Calu3 (cell line): ENCODE data around the gene MRC1. TPM values are rescaled to one million over a fixed set of nuclear protein-coding genes. Genes with fewer than 3 reads are reported as not detected.

Experiments
- BruUV-seq: library from RNA; stranded (reverse); fragments of 400-500 nt; replicated peaks from 2 replicates; lab custom pipeline; 2021; lab: Mats Ljungman, UMichigan
- CTCF ChIA-PET: fragments of 300-600 bp; sonication (Branson Sonifier 250); formaldehyde crosslinking; loops from one replicate; lab custom pipeline; 2022; ENCODE audit warnings: antibody characterized with exemption; lab: Charles Lee
- DNase-seq: peaks from one replicate; pipeline ENCODE4 v3.0.0; 2022
- H3K27ac Mint-ChIP-seq: one replicate; pipeline ENCODE4 v1.8.0; 2022; ENCODE audit warnings: mixed read lengths; ENCODE audit not compliant: unreplicated experiment
- H3K27me3 Mint-ChIP-seq: one replicate; pipeline ENCODE4 v1.8.0; 2022; ENCODE audit warnings: mixed read lengths; ENCODE audit not compliant: unreplicated experiment
- H3K36me3 Mint-ChIP-seq: one replicate; pipeline ENCODE4 v1.8.0; 2022; ENCODE audit warnings: mild to moderate bottlenecking, moderate library complexity, mixed read lengths; ENCODE audit not compliant: insufficient read depth, unreplicated experiment
- H3K4me1 Mint-ChIP-seq: one replicate; pipeline ENCODE4 v1.8.0; 2022; ENCODE audit warnings: mild to moderate bottlenecking, low read depth, mixed read lengths; ENCODE audit not compliant: unreplicated experiment
- H3K4me3 Mint-ChIP-seq: one replicate; pipeline ENCODE4 v1.8.0; 2022; ENCODE audit warnings: mild to moderate bottlenecking, low read depth, moderate library complexity, mixed read lengths; ENCODE audit not compliant: unreplicated experiment
- H3K9me3 Mint-ChIP-seq: one replicate; pipeline ENCODE4 v1.8.0; 2022; ENCODE audit warnings: low read depth, mixed read lengths; ENCODE audit not compliant: unreplicated experiment
- intact Hi-C: fragments of 100-400 bp; cut with micrococcal nuclease; formaldehyde crosslinking; loops from one replicate; pipeline ENCODE4 v1.10.0; 2022; ENCODE audit not compliant: unreplicated experiment
- total RNA-seq: library from RNA; stranded (reverse); gene quantifications from 2 replicates; pipeline ENCODE4 v1.2.3, GENCODE V29; 2022
- TF ChIP-seq, protein P1 (sequence below): fragments of 200-600 bp; IDR thresholded peaks from one replicate; pipeline ENCODE4 v1.8.0; 2022; ENCODE audit warnings: antibody characterized with exemption; ENCODE audit not compliant: unreplicated experiment

Gene MRC1
- total RNA-seq, 1 experiment from 2014 or later = 0.09 TPM

- DNase-seq = no peak
- peaks cover 12% of the 10 kb centered on the region for H3K27me3 Mint-ChIP-seq
- intact Hi-C loops = no loop called here
- no peaks in the 10 kb centered on the region for H3K36me3 Mint-ChIP-seq
- H3K4me1 Mint-ChIP-seq = peaks cover 13% of the 10 kb centered on the region
- no peak overlapping the region for H3K4me3 Mint-ChIP-seq
- CTCF ChIA-PET = no interaction called here
- H3K27ac Mint-ChIP-seq = no peak overlapping the region
- TF ChIP-seq, protein P1, sequence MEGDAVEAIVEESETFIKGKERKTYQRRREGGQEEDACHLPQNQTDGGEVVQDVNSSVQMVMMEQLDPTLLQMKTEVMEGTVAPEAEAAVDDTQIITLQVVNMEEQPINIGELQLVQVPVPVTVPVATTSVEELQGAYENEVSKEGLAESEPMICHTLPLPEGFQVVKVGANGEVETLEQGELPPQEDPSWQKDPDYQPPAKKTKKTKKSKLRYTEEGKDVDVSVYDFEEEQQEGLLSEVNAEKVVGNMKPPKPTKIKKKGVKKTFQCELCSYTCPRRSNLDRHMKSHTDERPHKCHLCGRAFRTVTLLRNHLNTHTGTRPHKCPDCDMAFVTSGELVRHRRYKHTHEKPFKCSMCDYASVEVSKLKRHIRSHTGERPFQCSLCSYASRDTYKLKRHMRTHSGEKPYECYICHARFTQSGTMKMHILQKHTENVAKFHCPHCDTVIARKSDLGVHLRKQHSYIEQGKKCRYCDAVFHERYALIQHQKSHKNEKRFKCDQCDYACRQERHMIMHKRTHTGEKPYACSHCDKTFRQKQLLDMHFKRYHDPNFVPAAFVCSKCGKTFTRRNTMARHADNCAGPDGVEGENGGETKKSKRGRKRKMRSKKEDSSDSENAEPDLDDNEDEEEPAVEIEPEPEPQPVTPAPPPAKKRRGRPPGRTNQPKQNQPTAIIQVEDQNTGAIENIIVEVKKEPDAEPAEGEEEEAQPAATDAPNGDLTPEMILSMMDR = no peak
- no TSS peak for BruUV-seq
- no peaks in the 10 kb centered on the region for H3K9me3 Mint-ChIP-seq
Measured at GRCh38 chr10:17831896-17832295, 22.7 kb downstream of the MRC1 start.

- H3K36me3 Mint-ChIP-seq = no peaks in the 10 kb centered on the region
- CTCF ChIA-PET = interaction anchor here (1.1 kb wide), 1 partner anchor 14 kb away, joined by 3 read pairs; no protein-coding TSS in a partner anchor
- no TSS peak for BruUV-seq
- H3K9me3 Mint-ChIP-seq = no peaks in the 10 kb centered on the region
- intact Hi-C loops = no loop called here
- H3K27ac Mint-ChIP-seq = no peak overlapping the region
- peaks cover 16% of the 10 kb centered on the region for H3K4me1 Mint-ChIP-seq
- peaks cover 12% of the 10 kb centered on the region for H3K27me3 Mint-ChIP-seq
- TF ChIP-seq, protein P1 = no peak
- no peak overlapping the region for H3K4me3 Mint-ChIP-seq
- DNase-seq = no peak
Measured at GRCh38 chr10:17833656-17834055, 24.5 kb downstream of the MRC1 start.

GRCh38 chr10:17835688-17836087, 26.5 kb downstream of the MRC1 start:
- Mint-ChIP-seq H3K4me3 (no peak overlapping the region), H3K9me3 (no peaks in the 10 kb centered on the region), H3K27ac (no peak overlapping the region), H3K27me3 (peaks cover 12% of the 10 kb centered on the region), H3K4me1 (peaks cover 16% of the 10 kb centered on the region), H3K36me3 (no peaks in the 10 kb centered on the region)
- TF ChIP-seq, protein P1 = no peak
- DNase-seq = no peak
- CTCF ChIA-PET = no interaction called here
- intact Hi-C loops = no loop called here
- BruUV-seq = no TSS peak

GRCh38 chr10:17836942-17837341, 27.8 kb downstream of the MRC1 start:
- Mint-ChIP-seq H3K4me1 (peaks cover 16% of the 10 kb centered on the region), H3K4me3 (peak overlapping the region; percentile 6), H3K9me3 (no peaks in the 10 kb centered on the region), H3K27me3 (peaks cover 12% of the 10 kb centered on the region), H3K36me3 (no peaks in the 10 kb centered on the region), H3K27ac (no peak overlapping the region)
- CTCF ChIA-PET = interaction anchor here (0.6 kb wide), 1 partner anchor 1122 kb away, joined by 3 read pairs; no protein-coding TSS in a partner anchor
- DNase-seq = peak; percentile 25
- TF ChIP-seq, protein P1 = no peak
- intact Hi-C loops = no loop called here
- BruUV-seq = no TSS peak
